Measurements from ENCODE around the gene MED13L.

DNA sequence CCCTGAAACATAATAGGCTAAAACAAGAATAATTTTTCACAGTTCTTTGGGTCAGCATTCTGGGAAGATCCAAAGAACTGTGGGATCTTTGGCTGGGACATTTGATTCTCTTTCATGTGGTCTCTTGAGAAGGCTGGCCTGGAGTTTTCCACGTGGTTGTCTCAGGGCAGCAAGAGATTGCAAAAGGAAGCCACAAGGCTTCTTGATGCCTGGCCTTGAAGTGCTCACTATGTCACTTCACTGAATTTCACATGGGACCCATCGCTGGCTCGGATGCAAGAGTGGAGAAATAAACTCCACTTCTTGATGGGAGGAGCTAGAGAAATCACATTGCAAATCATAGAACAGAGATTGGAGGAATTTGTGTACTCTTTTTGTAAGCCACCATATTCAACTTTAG lies 343.4 kb downstream of the MED13L start:
- TF ChIP-seq, protein P1, sequence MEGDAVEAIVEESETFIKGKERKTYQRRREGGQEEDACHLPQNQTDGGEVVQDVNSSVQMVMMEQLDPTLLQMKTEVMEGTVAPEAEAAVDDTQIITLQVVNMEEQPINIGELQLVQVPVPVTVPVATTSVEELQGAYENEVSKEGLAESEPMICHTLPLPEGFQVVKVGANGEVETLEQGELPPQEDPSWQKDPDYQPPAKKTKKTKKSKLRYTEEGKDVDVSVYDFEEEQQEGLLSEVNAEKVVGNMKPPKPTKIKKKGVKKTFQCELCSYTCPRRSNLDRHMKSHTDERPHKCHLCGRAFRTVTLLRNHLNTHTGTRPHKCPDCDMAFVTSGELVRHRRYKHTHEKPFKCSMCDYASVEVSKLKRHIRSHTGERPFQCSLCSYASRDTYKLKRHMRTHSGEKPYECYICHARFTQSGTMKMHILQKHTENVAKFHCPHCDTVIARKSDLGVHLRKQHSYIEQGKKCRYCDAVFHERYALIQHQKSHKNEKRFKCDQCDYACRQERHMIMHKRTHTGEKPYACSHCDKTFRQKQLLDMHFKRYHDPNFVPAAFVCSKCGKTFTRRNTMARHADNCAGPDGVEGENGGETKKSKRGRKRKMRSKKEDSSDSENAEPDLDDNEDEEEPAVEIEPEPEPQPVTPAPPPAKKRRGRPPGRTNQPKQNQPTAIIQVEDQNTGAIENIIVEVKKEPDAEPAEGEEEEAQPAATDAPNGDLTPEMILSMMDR (IDR thresholded peaks at IDR 0.05): no peak
- no peak for TF ChIP-seq POLR2A (IDR thresholded peaks at IDR 0.05)

Data from heart left ventricle (tissue), 13 donors.